SIG-M5 treated with dmso at 0.1 percent for 504 hours (cell line): ENCODE results near the gene TAB2.
"Not testable (repeated sequence)": the region's sequence is repeated elsewhere in the genome, so short reads cannot be mapped to it uniquely, and the experiment has no call there.

ENCODE experiments used
- DNase-seq: peaks from one replicate; lab custom pipeline; 2025; ENCODE audit not compliant: unreplicated experiment; lab: John Stamatoyannopoulos, UW

Gene TAB2

DNA sequence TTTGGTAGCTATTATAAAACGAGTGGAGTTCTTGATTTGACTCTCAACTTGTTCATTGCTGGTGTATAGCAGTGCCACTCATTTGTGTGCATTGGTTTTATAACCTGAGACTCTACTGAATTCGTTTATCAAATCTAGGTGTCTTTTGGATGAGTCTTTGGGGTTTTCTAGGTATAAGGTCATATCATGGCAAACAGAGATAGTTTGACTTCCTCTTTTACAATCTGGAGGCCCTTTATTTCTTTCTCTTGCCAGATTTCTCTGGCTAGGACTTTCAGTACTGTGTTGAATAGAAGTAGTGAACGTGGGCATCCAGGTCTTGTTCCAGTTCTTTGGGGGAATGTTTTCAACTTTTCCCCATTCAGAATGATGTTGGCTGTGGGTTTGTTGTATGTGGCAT is 121.3 kb downstream of the TAB2 start:
- DNase-seq, result no peak

DNA sequence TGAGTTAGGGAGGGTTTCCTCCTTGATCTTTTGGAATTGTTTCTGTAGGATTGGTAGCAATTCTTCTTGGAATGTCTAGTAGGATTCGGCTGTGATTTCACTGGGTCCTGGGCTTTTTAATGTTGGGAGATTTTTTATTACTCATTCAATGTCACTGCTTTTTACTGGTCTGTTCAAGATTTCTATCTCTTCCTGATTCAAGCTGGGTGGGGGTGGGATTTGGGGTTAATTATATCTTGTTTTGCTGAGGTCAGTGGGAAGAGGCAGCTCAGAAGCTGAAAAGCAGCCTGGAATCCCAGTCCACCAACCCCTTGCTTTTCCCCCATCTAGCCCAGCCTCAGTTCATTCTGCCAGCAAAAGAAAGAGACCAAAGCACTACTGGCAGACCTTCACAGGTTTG is 122.1 kb downstream of the TAB2 start:
- DNase-seq, result no peak

DNA sequence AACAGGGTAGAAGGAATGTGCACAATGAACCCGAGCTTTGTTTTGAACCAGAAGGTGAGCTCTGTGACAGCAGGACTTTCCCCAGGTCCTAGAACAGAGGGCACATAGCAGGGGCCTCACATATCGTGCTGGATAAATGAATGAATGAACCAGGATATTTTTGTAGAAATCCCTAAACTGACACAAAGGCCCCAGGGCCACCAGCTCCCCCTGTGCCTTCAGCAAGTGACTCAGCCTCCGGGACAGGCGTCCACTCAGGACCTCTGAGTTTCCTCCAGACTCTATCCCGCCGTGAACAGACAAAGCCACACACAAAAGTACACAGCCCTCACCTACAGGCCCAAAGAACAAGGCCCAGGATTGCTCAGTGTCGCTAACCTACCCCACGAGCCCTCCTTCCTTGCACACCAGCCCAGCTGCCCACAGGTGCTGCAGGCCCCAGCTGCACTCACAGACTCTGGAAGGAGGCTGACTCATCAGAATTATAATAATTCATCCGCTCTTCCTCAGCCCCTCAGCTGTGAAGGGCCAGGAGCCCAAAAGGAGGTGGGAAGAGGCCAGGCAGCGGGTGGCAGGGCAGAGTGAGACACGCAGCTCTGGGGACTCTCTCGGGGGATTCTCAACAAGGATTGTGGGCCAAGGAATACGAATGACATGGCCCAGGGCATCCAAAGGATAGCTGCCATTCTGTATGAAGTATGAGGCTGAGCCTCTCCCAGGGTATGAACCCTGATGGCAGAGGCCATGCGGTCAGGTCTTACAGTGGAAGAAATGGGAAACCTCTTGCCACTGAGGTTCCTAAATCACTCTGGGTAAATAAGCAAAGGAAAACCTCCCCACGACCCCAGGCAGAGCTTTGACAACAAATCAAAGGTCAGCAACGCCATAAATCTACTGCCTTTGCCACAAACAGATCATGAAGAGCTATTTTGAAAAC is 123.5 kb downstream of the TAB2 start:
- no peak for DNase-seq

DNA sequence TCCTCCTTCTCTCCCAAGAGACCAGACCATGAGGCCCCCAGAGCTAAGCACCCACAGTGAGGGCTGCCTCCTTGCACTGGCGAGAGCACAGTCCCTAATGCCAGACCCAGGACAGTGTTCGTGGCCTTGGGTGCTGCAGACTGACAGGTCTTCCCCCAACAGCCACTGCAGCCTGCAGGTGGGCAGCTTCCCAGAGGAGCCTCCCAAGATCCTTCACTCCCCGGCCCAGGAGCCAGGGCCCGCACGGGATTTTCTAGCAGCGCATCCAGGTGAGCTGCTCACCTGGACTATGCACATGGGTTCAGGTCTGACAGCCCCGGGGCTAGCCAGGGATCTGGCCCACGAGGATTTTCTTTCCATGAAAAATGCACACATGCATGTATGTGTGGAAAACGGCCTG is 124.2 kb downstream of the TAB2 start:
- DNase-seq, result no peak

DNA sequence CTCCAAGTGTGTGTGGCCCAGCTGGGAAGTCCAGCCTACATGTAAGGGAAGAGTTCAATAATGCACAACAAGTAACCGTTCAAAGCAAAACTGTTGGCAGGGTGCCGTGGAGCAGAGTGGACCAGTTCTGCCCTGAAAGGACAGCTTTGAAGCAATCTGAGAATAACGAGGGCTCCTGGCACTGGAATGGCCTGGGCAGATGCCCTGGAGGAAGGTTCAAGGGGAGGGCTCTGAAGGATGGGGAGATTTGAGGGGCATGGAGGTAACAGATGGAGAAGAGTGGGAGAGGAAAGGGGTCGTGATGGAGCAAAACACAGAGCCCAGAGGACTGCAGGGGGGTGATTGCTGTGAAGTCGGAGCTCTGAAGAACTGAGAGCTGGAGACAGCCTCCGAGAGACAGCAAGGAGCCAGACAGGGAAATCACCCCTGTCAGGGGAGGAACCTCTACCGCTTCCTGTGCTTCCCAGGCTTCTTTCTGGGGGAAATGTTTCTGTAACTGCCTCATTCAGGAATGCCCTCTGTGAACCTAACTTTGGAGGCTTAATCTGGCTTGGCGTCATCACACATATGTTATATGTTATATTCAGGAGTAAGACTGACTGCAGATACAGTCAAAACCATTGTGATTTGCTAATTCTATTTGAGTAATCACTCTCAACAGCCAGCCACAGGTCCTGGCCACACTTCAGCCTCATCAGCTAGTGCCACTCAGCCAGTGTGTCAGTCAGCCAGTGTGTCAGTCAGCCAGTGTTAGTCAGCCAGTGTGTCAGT is 126.1 kb downstream of the TAB2 start:
- no peak for DNase-seq

DNA sequence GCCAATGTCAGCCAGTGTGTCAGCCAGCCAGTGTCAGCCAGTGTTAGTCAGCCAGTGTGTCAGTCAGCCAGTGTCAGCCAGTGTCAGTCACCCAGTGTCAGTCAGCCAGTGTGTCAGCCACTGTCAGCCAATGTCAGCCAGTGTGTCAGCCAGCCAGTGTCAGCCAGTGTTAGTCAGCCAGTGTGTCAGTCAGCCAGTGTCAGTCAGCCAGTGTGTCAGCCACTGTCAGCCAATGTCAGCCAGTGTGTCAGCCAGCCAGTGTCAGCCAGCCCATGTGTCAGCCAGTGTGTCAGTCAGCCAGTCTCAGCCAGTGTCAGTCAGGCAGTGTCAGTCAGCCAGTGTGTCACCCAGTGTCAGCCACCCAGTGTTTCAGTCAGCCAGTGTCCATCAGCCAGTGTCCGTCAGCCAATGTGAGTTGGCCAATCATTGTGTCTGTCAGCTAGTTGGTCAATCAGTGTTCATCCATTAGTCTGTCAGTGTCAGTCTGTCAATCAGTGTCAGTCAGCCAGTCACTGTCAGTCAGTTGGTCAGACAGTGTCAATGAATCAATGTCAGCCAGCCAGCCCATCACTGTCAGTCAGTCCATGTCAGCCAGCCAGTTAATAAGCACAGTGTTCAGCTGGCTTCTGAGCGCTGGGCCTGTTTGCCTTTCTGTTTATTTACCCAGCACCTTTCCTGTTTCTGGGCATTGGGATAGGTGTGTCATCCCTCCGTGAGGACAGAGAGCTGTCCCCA is 127.0 kb downstream of the TAB2 start:
- DNase-seq, result not testable (repeated sequence)

DNA sequence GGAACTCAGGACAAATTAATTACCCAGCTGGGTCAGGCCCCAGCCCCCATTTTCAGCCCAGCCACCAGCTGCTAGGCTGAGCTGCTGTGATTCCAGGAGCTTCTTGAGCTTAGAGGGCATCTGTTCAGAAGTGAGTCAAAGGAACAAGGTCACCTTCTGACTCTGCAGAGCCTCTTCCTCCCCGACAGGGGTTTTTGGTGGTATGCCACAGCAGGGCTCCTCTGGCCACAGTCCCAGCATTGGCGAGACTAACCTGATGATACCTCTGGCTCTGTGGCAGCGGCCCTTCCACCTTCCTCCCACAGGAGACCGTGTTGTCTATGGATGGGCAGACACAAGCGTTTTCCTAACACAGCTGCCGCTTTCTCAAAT is 127.6 kb downstream of the TAB2 start:
- no peak for DNase-seq

DNA sequence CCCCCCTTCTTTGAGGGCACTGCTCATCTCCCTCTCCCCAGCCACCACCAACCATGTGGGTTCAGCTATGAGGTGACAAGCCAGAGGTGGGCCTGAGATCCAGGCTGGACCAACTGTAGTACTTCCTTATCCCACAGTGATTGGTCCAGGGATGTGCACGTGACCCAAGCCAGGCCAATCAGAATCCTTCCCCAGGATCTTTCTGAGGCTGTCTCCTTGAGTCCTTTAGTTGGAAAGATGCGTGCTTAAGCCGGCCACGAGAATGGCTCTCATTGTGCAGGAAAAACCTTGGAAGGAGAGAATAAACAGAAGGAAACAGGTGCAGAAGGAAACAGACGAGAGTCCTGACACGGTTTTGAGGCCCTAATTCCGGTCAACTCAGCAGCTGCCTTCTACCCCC is 128.1 kb downstream of the TAB2 start:
- DNase-seq, result no peak

DNA sequence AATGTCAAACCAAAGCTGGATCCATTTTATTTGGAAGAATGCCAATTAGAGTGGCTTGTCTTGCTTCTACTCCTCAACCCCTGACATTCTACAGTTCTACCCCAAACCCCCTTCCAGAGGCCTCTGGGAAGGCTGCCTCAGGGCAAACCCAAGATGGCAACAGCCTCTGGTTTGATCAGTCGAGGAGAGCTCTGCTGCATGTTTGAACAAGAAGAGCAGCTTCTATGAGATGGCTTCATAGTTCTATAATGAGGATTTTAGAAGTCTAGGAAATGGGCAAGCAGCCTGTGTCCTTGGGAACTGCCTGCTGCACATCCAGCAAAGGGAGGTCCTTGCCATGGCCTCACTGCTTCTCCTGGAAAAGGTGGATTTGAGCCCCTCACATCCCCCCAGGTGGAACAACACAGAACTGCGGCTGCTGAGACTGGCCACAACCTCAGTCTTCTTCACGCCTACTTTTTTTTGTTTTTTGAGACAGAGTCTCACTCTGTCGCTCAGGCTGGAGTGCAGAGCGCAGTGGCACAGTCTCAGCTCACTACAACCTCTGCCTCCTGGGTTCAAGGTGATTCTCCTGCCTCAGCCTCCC is 129.4 kb downstream of the TAB2 start:
- DNase-seq, result no peak

DNA sequence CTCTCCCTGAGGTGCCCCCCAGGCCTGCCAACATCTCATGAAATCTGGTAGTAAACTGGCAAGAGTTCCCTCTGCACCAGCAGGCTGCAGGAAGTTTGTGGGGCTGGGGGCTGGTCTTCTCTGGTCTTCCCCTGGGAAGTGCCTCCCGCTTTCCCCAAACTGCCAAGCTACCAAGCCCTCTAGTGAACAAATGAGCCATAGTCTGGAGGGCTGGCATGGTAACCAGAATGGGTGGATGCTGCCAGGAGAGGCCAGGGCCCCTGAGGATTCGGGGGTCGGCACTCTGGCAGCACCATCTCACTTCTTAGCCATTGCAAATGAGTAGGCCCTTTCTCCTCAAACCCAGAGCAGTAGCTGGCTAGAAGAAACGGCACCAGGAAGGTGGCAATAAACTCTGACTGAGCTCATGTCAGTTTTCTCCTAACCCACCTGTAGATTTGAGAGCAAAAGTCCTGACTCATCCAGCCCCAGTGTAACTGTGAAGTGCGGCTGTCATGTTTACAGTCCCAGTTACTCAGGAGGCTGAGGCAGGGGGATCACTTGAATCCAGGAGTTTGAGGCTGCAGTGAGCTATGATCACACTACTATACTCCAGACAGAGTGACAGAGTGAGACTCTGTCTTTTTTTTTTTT is 131.4 kb downstream of the TAB2 start:
- DNase-seq, result no peak

DNA sequence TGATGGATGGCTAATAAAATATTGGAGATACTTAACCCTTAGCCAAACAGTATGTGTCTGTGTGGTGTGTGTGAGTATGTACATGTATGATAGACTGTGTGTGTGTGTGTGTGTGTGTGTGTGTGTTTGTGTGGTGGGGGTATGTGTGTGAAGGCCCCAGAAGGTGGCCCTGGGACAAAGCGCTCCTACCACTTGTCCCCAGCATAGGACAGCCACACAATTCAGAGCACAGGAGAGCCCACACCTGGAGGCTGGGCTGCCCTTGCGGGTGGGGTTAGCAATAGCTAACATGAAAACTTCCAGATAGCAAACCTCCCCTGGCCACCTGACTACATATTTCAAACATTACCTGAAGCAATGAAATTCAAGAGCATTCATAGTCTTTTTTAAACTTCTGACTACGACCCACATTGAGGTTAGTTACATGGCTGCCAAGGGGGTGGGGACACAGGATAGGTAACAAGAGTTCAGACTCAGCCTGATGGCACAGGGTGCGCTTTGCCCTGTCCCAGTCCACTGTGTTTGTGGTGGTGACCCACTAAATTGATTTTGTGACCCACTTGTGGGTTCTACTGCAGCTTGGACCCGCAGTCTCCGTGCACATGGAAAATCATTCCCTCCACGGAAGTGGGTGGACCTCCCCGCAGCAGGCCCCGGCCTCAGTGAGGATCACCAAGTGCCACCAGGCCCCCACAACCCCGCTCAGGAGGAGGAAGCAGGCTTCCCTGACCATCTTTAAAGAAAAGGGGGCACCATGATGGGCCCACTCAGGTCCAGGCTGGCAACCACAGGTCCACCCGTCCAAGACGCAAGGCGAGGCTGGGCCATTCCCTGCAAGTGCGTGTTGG is 132.5 kb downstream of the TAB2 start:
- DNase-seq, result no peak

DNA sequence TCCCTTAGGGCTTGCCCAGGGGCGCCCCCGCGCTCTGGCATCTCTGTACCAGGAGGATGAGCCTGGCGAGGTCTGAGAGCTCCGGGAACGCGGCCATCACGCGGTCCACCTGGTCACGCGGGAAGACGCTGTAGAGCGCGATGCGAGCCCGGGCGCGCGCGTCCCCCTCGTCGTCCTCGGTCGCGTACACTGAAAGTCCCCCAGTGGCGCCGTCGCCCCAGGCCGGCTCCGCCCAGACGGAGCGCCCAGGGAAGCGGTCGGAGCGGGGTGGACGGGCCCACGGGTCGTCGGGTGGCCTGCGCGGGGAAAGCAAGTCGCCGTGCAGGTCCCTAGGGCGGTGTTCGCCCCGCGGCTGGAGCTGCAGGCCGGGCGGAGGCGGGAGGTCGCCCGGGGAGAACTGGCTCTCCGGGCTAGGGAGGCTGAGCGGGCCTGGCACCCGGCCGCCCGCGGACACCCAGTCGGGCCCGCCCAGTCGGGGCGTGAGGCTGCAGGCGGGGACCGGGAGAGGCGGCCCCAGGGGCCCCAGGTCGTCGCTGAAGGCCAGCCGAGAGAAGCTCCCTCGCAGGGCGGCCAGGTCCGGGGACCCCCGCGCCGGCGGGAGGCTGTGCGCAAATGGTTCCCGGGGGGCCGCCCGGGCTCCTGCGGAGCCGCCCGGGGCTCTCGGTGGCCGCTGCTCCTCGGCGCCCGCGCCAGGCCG is 133.3 kb downstream of the TAB2 start:
- no peak for DNase-seq

DNA sequence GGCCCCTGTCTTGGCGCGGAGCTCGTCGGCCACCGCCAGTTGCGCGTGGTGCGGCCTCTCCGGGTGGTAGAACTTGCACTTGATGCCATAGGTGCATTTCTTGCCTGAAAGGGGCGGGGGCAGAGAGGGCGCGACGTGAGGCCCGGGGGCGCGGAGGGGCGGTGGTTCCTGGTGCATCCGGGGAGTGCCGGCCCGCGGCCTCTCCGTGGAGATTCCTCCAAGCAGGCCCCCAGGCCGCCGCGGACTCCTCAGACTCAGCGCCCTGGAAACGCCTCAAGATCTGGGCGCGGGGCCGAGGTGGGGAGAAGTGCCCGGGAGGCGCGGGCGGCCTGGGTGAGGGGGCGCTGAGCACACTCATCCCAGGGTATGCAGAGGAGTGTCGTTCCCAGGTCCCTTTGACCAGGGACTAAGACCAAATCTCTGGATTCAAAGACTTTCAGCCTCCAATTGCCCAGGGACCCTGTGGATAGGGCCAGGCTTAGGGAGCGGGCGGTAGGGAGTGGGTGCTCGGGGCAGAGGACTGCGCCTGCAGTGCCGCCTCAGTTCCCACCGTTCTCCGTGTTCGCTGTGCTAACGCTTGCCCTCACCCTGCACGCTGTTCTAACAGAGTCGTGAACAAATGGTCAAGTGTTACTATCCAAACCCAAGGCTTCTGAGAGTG is 134.0 kb downstream of the TAB2 start:
- DNase-seq, result no peak

DNA sequence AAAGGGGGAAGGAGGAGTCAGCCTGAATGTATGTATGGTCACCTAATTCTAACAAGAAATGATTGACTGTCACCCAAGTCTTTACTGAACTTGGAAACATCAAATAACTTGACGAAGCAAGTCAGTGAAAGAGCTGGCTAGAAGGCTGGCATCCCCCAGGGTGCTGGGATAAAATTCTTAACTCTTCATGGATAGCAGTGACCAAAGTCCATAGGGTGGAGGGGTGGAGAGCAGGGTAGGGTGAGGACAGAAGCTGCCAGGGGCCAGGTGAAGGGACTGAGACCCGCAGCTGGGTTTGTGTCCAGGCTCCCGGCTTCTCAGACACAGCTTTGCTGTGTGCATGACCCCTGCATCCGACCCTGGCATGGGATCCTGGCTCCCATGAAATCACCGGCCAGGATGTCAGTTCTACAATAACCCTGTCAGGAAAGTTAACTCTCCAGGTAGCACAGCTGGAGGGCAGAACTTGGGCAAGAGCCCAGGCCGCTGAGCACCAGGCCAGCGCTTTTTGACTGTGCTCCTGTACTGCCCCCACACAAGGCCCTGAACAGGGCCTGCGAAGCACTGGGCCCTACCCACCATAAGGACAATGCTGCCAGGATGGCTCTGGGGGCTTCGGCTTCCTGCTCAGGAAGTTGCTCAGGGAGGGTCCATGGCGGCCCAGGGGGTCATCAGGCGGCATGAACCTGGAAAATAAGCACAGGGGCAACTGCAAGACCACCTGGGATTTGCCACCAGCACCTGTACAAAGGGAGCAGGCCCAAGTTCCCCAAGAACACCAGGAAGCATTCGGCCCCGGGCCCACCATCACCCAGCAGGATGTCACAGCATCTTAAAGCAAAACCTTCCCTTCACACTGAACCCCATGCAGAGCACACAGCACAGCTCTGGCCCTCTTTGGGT is 134.8 kb downstream of the TAB2 start:
- DNase-seq, result no peak

DNA sequence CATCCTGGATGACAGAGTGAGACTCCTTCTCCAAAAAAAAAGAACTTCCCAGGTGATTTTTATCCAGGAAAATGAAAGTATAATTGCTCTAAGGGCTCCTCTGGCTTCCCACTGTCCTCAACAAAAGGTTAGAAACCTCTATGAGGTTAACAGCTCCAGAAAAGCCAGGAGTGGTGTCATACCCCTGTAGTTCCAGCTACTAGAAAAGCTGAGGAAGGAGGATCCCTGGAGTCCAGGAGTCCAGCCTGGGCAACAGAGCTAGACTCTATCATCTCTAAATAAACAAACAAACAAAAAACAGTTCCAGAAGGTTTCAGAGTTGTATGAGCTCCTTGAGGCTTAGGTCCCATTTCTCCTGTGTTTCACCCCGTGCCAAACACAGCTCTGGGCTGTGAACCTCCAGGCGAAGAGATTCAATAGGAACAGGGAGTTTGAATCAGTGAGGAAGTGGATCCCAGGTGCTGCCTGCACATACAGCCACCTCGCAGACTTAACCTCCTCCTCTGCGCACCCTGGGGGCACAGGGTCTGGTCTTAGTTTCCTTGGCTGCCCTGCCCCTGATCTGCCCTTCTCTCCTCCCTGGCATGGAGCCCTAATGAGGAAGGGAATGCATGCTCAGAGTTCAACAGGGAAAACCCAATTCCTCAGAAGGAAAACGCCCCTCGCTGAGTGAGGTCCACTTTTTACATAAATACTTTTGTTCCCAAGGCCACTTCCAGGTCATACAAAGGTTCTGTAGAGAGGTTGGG is 136.3 kb downstream of the TAB2 start:
- DNase-seq, result no peak

DNA sequence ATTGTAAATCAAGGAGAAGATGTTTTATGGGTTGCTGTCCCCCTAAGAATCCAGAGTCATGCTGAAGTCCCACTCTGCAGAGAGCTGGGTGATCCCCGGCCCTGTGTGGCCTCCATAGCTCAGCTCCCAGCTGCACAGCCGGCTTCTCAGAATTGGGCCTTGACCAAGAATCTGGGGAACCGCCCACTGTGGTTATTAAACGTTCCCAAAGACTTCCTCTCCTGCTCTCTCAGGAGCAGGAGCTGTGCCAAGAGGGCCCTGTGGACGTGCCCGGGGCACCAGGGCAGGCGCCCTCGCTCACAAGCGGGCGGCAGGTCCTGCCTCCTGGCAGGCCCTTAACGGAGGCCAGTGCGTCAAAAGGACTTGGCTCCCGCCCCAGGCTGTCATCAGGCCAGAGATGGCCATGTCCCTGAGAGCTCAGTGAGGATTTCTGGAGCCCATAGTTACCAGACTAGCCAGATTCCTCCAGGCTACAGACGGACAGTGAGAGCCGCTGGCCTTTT is 136.9 kb downstream of the TAB2 start:
- DNase-seq, result no peak
